ENCODE data around the gene EIF4G3. TPM values are rescaled to one million over a fixed set of nuclear protein-coding genes. Genes with fewer than 3 reads are reported as not detected.

EIF4G3 gene
- total RNA-seq, 1 experiment from 2014 or later = 86.8 TPM

GRCh38 chr1:21106238-21106637 lies 70.5 kb downstream of the EIF4G3 start:
- Histone ChIP-seq H3K36me3 (ENCODE audit: insufficient read depth, low read length, poor library complexity, severe bottlenecking) (peaks cover 4% of the 10 kb centered on the region), H3K27ac (ENCODE audit: low read depth, low read length, poor library complexity, severe bottlenecking) (no peak overlapping the region), H3K4me1 (ENCODE audit: insufficient read depth, low read length, poor library complexity, severe bottlenecking) (peaks cover 14% of the 10 kb centered on the region), H3K27me3 (replicated peaks; ENCODE audit: insufficient read depth, low read depth, low read length, poor library complexity) (no peaks in the 10 kb centered on the region), H3K4me3 (ENCODE audit: low read depth, low read length, poor library complexity, severe bottlenecking) (no peak overlapping the region), H3K9me3 (ENCODE audit: low read depth, low read length, poor library complexity, severe bottlenecking) (no peaks in the 10 kb centered on the region)
- intact Hi-C loops (cut with micrococcal nuclease; ENCODE audit: unreplicated experiment) = no loop called here
- ChIA-PET CTCF (interaction anchor here (0.8 kb wide), 1 partner anchor 15 kb away, joined by 5 read pairs; no protein-coding TSS in a partner anchor), POLR2A (ENCODE audit: low non-redundant PET) (interaction anchor here (0.6 to 0.7 kb wide), 2 partner anchors 76 to 239 kb away, joined by 5 to 24 read pairs; no protein-coding TSS in a partner anchor)
- TF ChIP-seq EZH2 (IDR thresholded peaks at IDR 0.05; ENCODE audit: borderline replicate concordance, low read depth, low read length, poor library complexity, severe bottlenecking) (no peak), CTCF (conservative IDR thresholded peaks at IDR 0.05; ENCODE audit: low read depth, low read length) (no peak)
- no TSS peak for BruUV-seq (replicated peaks)
- DNase-seq (ENCODE audit: low spot score) = no peak

- Histone ChIP-seq H3K4me3 (ENCODE audit: low read depth, low read length, poor library complexity, severe bottlenecking) (no peak overlapping the region), H3K36me3 (ENCODE audit: insufficient read depth, low read length, poor library complexity, severe bottlenecking) (peaks cover 4% of the 10 kb centered on the region), H3K4me1 (ENCODE audit: insufficient read depth, low read length, poor library complexity, severe bottlenecking) (peaks cover 14% of the 10 kb centered on the region), H3K27ac (ENCODE audit: low read depth, low read length, poor library complexity, severe bottlenecking) (no peak overlapping the region), H3K27me3 (replicated peaks; ENCODE audit: insufficient read depth, low read depth, low read length, poor library complexity) (no peaks in the 10 kb centered on the region), H3K9me3 (ENCODE audit: low read depth, low read length, poor library complexity, severe bottlenecking) (no peaks in the 10 kb centered on the region)
- no peak for TF ChIP-seq CTCF (conservative IDR thresholded peaks at IDR 0.05; ENCODE audit: low read depth, low read length)
- no peak for TF ChIP-seq EZH2 (IDR thresholded peaks at IDR 0.05; ENCODE audit: borderline replicate concordance, low read depth, low read length, poor library complexity, severe bottlenecking)
- POLR2A ChIA-PET (ENCODE audit: low non-redundant PET) = interaction anchor here (0.6 to 0.7 kb wide), 3 partner anchors 47 to 239 kb away, joined by 5 to 24 read pairs (median 8); no protein-coding TSS in a partner anchor
- intact Hi-C loops (cut with micrococcal nuclease; ENCODE audit: unreplicated experiment) = no loop called here
- CTCF ChIA-PET = interaction anchor here (0.8 kb wide), 1 partner anchor 15 kb away, joined by 5 read pairs; no protein-coding TSS in a partner anchor
- BruUV-seq (replicated peaks) = no TSS peak
- DNase-seq (ENCODE audit: low spot score) = no peak
These were observed 70.9 kb downstream of the EIF4G3 start for GRCh38 chr1:21105807-21106206.

- Histone ChIP-seq H3K36me3 (ENCODE audit: insufficient read depth, low read length, poor library complexity, severe bottlenecking) (peaks cover 4% of the 10 kb centered on the region), H3K27ac (ENCODE audit: low read depth, low read length, poor library complexity, severe bottlenecking) (no peak overlapping the region), H3K9me3 (ENCODE audit: low read depth, low read length, poor library complexity, severe bottlenecking) (no peaks in the 10 kb centered on the region), H3K4me3 (ENCODE audit: low read depth, low read length, poor library complexity, severe bottlenecking) (no peak overlapping the region), H3K4me1 (ENCODE audit: insufficient read depth, low read length, poor library complexity, severe bottlenecking) (peaks cover 24% of the 10 kb centered on the region), H3K27me3 (replicated peaks; ENCODE audit: insufficient read depth, low read depth, low read length, poor library complexity) (no peaks in the 10 kb centered on the region)
- POLR2A ChIA-PET (ENCODE audit: low non-redundant PET) = no interaction called here
- no peak for DNase-seq (ENCODE audit: low spot score)
- intact Hi-C loops (cut with micrococcal nuclease; ENCODE audit: unreplicated experiment) = no loop called here
- TF ChIP-seq EZH2 (IDR thresholded peaks at IDR 0.05; ENCODE audit: borderline replicate concordance, low read depth, low read length, poor library complexity, severe bottlenecking) = no peak
- no peak for TF ChIP-seq CTCF (conservative IDR thresholded peaks at IDR 0.05; ENCODE audit: low read depth, low read length)
- BruUV-seq (replicated peaks) = no TSS peak
- CTCF ChIA-PET = no interaction called here
These were observed 72.0 kb downstream of the EIF4G3 start for GRCh38 chr1:21104683-21105082.

Data from A673 (cell line).